Gastrocnemius medialis (tissue), 4 donors: ENCODE results near the gene GCN1. TPM values are rescaled to one million over a fixed set of nuclear protein-coding genes. Genes with fewer than 3 reads are reported as not detected.

ENCODE experiments used
- ATAC-seq, 2 donors: fragments of 150-250 bp; one replicate each; pipeline ENCODE4 v1.9.1; 2016
- DNase-seq, 2 donors: peaks; one replicate each; pipeline ENCODE4 v3.0.0-alpha.2; 2019
- H3K27ac ChIP-seq, 4 donors: fragments of 200-600 bp; sonication (generic); 1 replicate in 1 of 4; 2 replicates in 3 of 4; pipeline ENCODE4 v1.5.1; 2016 to 2018; ENCODE audit warnings: mild to moderate bottlenecking in 2 of 4, moderate library complexity in 1 of 4
- H3K27me3 ChIP-seq, 3 donors: fragments of 200-600 bp; sonication (generic) in 2 of 3; 1 replicate in 1 of 3; 2 replicates in 2 of 3; pipeline versions ENCODE4 v1.5.1 to v1.6.0; 2016 to 2019; ENCODE audit warnings: mild to moderate bottlenecking in 1 of 3, moderate library complexity in 1 of 3
- H3K36me3 ChIP-seq, 2 donors: fragments of 200-600 bp; sonication (generic) in 1 of 2; one replicate each; pipeline ENCODE4 v1.5.1; 2017 to 2018
- H3K4me1 ChIP-seq, 2 donors: fragments of 200-600 bp; sonication (generic) in 1 of 2; one replicate each; pipeline ENCODE4 v1.5.1; 2016 to 2017; ENCODE audit warnings: mild to moderate bottlenecking in 2 of 2
- H3K4me3 ChIP-seq, 4 donors: fragments of 200-600 bp; sonication (generic) in 3 of 4; 1 replicate in 1 of 4; 2 replicates in 3 of 4; pipeline ENCODE4 v1.5.1; 2016 to 2019; ENCODE audit warnings: mild to moderate bottlenecking in 2 of 4
- H3K9me3 ChIP-seq, 3 donors: fragments of 200-600 bp; sonication (generic) in 2 of 3; 1 replicate in 1 of 3; 2 replicates in 2 of 3; pipeline ENCODE4 v1.5.1; 2016 to 2019
- CTCF ChIP-seq, 5 experiments: fragments of 450-650 bp in 3 of 5; fragments of 200-600 bp in 2 of 5; sonication (generic) in 2 of 5; IDR thresholded peaks in 4 of 5; conservative IDR thresholded peaks in 1 of 5; 1 replicate in 4 of 5; 2 replicates in 1 of 5; pipeline ENCODE4 v1.5.1; 2016 to 2019; ENCODE audit warnings: antibody characterized with exemption in 5 of 5, mild to moderate bottlenecking in 3 of 5, moderate library complexity in 3 of 5
- POLR2A ChIP-seq, 2 donors: fragments of 450-650 bp; IDR thresholded peaks; one replicate each; pipeline ENCODE4 v1.6.1; 2017; ENCODE audit warnings: antibody characterized with exemption in 2 of 2, mild to moderate bottlenecking in 2 of 2, moderate library complexity in 2 of 2
- in situ Hi-C, 4 donors: fragments of 200-750 bp; cut with MboI; loops; one replicate each; pipeline versions ENCODE4 v1.15.0 to v1.8.0; 2017; ENCODE audit warnings: low sequenced_read_pairs in 4 of 4
- intact Hi-C: fragments of 100-400 bp; cut with DNase I; formaldehyde crosslinking; loops from one replicate; pipeline ENCODE4 v1.15.1; 2023; ENCODE audit warnings: low total_unique reads
- total RNA-seq, 4 donors: library from RNA; depleted of rRNA; stranded (reverse); fragments of >200 nt; gene quantifications; one replicate each; pipeline versions ENCODE4 v1.1.0 to v1.2.3, GENCODE V29; 2016

Gene GCN1
- total RNA-seq, 4 donors from 2014 or later = 58.2 to 99.7 (median 87.4) TPM

- DNase-seq (no peak), ATAC-seq (no peak)
- H3K27me3 ChIP-seq = no peaks in the 10 kb centered on the region
- in situ Hi-C loops = no loop called here
- H3K4me3 ChIP-seq = no peak overlapping the region
- TF ChIP-seq POLR2A (IDR thresholded peaks at IDR 0.05) = no peak
- H3K36me3 ChIP-seq = peaks cover 0 to 36% of the 10 kb centered on the region in 2 donors
- intact Hi-C loops = no loop called here
- peaks cover 16 to 22% of the 10 kb centered on the region in 2 donors for H3K4me1 ChIP-seq
- H3K9me3 ChIP-seq = no peaks in the 10 kb centered on the region
- no peak overlapping the region for H3K27ac ChIP-seq
Observed at GRCh38 chr12:120095736-120096135, 98.8 kb downstream of the GCN1 start.

- peaks cover 0 to 36% of the 10 kb centered on the region in 2 donors for H3K36me3 ChIP-seq
- in situ Hi-C loops (no loop called here), intact Hi-C loops (no loop called here)
- ATAC-seq = no peak
- DNase-seq = no peak
- TF ChIP-seq CTCF (IDR thresholded peaks at IDR 0.05 in 4 of 5, conservative IDR thresholded peaks at IDR 0.05 in 1 of 5) = no peak
- TF ChIP-seq POLR2A (IDR thresholded peaks at IDR 0.05) = no peak
- no peaks in the 10 kb centered on the region for H3K9me3 ChIP-seq
- no peak overlapping the region for H3K27ac ChIP-seq
- H3K4me3 ChIP-seq = no peak overlapping the region
- H3K27me3 ChIP-seq = no peaks in the 10 kb centered on the region
- peaks cover 17 to 22% of the 10 kb centered on the region in 2 donors for H3K4me1 ChIP-seq
Observed at GRCh38 chr12:120095331-120095730, 99.2 kb downstream of the GCN1 start.

- intact Hi-C loops (no loop called here), in situ Hi-C loops (no loop called here)
- H3K36me3 ChIP-seq = peaks cover 0 to 36% of the 10 kb centered on the region in 2 donors
- no peaks in the 10 kb centered on the region for H3K27me3 ChIP-seq
- peaks cover 18 to 22% of the 10 kb centered on the region in 2 donors for H3K4me1 ChIP-seq
- ATAC-seq = no peak
- H3K4me3 ChIP-seq = no peak overlapping the region
- DNase-seq = no peak
- TF ChIP-seq POLR2A (IDR thresholded peaks at IDR 0.05) = no peak
- TF ChIP-seq CTCF (IDR thresholded peaks at IDR 0.05 in 4 of 5, conservative IDR thresholded peaks at IDR 0.05 in 1 of 5) = no peak
- no peaks in the 10 kb centered on the region for H3K9me3 ChIP-seq
- no peak overlapping the region for H3K27ac ChIP-seq
Observed at GRCh38 chr12:120094485-120094884, 100.0 kb downstream of the GCN1 start.

- ATAC-seq = no peak
- no peak for DNase-seq
- H3K36me3 ChIP-seq = peaks cover 0 to 35% of the 10 kb centered on the region in 2 donors
- no peaks in the 10 kb centered on the region for H3K9me3 ChIP-seq
- peaks cover 21 to 24% of the 10 kb centered on the region in 2 donors for H3K4me1 ChIP-seq
- H3K27ac ChIP-seq = no peak overlapping the region
- TF ChIP-seq POLR2A (IDR thresholded peaks at IDR 0.05) (no peak), CTCF (IDR thresholded peaks at IDR 0.05 in 4 of 5, conservative IDR thresholded peaks at IDR 0.05 in 1 of 5) (no peak)
- no peaks in the 10 kb centered on the region for H3K27me3 ChIP-seq
- intact Hi-C loops (no loop called here), in situ Hi-C loops (no loop called here)
- no peak overlapping the region for H3K4me3 ChIP-seq
Observed at GRCh38 chr12:120093592-120094355, 100.7 kb downstream of the GCN1 start.

GRCh38 chr12:120093336-120093591, 101.3 kb downstream of the GCN1 start:
- TF ChIP-seq POLR2A (IDR thresholded peaks at IDR 0.05) (no peak), CTCF (IDR thresholded peaks at IDR 0.05 in 4 of 5, conservative IDR thresholded peaks at IDR 0.05 in 1 of 5) (no peak)
- no peak for DNase-seq
- no peak overlapping the region for H3K27ac ChIP-seq
- in situ Hi-C loops = no loop called here
- H3K9me3 ChIP-seq = no peaks in the 10 kb centered on the region
- H3K36me3 ChIP-seq = peaks cover 0 to 29% of the 10 kb centered on the region in 2 donors
- peaks cover 21 to 24% of the 10 kb centered on the region in 2 donors for H3K4me1 ChIP-seq
- intact Hi-C loops = no loop called here
- H3K4me3 ChIP-seq = no peak overlapping the region
- ATAC-seq = no peak
- H3K27me3 ChIP-seq = no peaks in the 10 kb centered on the region
